ENCODE data around the gene MREG.
"Not testable (repeated sequence)": the region's sequence is repeated elsewhere in the genome, so short reads cannot be mapped to it uniquely, and the experiment has no call there.

MREG gene

DNA sequence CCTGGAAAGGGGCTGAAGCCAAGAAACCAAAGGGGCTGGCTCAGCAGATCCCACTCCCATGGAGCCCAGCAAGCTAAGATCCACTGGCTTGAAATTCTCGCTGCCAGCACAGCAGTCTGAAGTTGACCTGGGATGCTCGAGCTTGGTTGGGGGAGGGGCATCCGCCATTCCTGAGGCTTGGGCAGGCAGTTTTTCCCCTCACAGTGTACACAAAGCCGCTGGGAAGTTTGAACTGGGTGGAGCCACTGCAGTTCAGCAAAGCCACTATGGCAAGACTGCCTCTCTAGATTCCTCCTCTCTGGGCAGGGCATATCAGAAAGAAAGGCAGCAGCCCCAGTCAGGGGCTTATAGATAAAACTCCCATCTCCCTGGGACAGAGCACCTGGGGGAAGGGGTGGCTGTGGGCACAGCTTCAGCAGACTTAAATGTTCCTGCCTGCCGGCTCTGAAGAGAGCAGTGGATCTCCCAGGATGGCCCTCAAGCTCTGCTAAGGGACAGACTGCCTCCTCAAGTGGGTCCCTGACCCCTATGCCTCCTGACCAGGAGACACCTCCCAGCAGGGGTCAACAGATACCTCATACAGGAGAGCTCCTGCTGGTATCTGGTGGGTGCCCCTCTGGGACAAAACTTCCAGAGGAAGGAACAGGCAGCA is 24.7 kb downstream of the MREG start:
- not testable (repeated sequence) for H2BK120ac ChIP-seq (ENCODE audit: insufficient read depth, low read length, poor library complexity); H2BK12ac ChIP-seq (ENCODE audit: low read length); H3K79me1 ChIP-seq (ENCODE audit: low read length); H3K18ac ChIP-seq (ENCODE audit: low read length); DNase-seq; H3K14ac ChIP-seq (ENCODE audit: low read length); H3K4me3 ChIP-seq (ENCODE audit: low read depth, low read length); H4K8ac ChIP-seq (ENCODE audit: low read depth, low read length); H4K91ac ChIP-seq (ENCODE audit: low read depth, low read length); H3K79me2 ChIP-seq (ENCODE audit: control insufficient read depth, insufficient read depth, low read length, poor library complexity); H3K9ac ChIP-seq (ENCODE audit: low read length); H2BK5ac ChIP-seq (ENCODE audit: low read depth, low read length, poor library complexity); H3K27ac ChIP-seq (ENCODE audit: low read depth, low read length); H3K4ac ChIP-seq (ENCODE audit: low read depth, low read length); H3K4me2 ChIP-seq (ENCODE audit: low read length); H3K23ac ChIP-seq (ENCODE audit: low read length); H3K4me1 ChIP-seq (ENCODE audit: control insufficient read depth in 1 of 2, insufficient read depth in 2 of 2, low read length in 2 of 2); H3K36me3 ChIP-seq (ENCODE audit: control insufficient read depth in 1 of 2, insufficient read depth in 2 of 2, low read length in 2 of 2); H3K9me3 ChIP-seq (ENCODE audit: insufficient read depth, low read depth, low read length); H4K12ac ChIP-seq (ENCODE audit: low read depth, low read length); H2AFZ ChIP-seq (ENCODE audit: insufficient read depth, low read length, poor library complexity); H2AK5ac ChIP-seq (ENCODE audit: low read length); H3K27me3 ChIP-seq (ENCODE audit: insufficient read depth, low read length)
- WGBS (ENCODE audit: extremely low coverage, insufficient coverage, insufficient read length): no CpG with 5 or more reads among the region's 5 CpGs

DNA sequence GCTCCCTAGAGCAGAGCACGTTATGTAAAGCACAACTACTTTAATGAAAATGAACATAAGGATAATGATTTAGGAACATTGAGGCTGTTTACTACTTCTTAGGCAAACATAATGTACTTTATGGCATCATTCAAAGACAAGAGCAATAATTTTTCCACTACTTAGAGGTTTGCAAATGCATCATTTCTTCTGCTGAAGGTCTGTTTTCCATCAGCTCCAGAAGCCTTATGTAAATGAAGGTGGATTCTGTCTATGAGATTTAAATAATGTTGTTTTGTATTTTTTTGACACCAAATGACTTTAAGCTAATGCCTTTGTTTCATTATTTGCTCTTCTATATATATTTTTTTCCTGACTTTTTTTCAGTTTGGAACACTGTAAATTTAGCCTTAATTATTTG is 28.1 kb downstream of the MREG start:
- H2BK12ac ChIP-seq (ENCODE audit: low read length): no peak overlapping the region
- no peak for DNase-seq
- no peak overlapping the region for H2BK120ac ChIP-seq (ENCODE audit: insufficient read depth, low read length, poor library complexity)
- peaks cover 2% of the 10 kb centered on the region for H3K9me3 ChIP-seq (ENCODE audit: insufficient read depth, low read depth, low read length)
- H3K4me2 ChIP-seq (ENCODE audit: low read length): no peak overlapping the region
- no peak overlapping the region for H3K9ac ChIP-seq (ENCODE audit: low read length)
- no peak overlapping the region for H3K4me3 ChIP-seq (ENCODE audit: low read depth, low read length)
- H3K27me3 ChIP-seq (ENCODE audit: insufficient read depth, low read length): no peaks in the 10 kb centered on the region
- no peak overlapping the region for H4K91ac ChIP-seq (ENCODE audit: low read depth, low read length)
- H3K4me1 ChIP-seq (ENCODE audit: control insufficient read depth in 1 of 2, insufficient read depth in 2 of 2, low read length in 2 of 2): no peaks in the 10 kb centered on the region
- WGBS (ENCODE audit: extremely low coverage, insufficient coverage, insufficient read length): no CpG with 5 or more reads among the region's 1 CpG
- no peak overlapping the region for H2BK5ac ChIP-seq (ENCODE audit: low read depth, low read length, poor library complexity)
- H3K14ac ChIP-seq (ENCODE audit: low read length): no peak overlapping the region
- H2AK5ac ChIP-seq (ENCODE audit: low read length): no peak overlapping the region
- no peak overlapping the region for H3K4ac ChIP-seq (ENCODE audit: low read depth, low read length)
- H4K8ac ChIP-seq (ENCODE audit: low read depth, low read length): no peak overlapping the region
- H3K79me2 ChIP-seq (ENCODE audit: control insufficient read depth, insufficient read depth, low read length, poor library complexity): no peaks in the 10 kb centered on the region
- H2AFZ ChIP-seq (ENCODE audit: insufficient read depth, low read length, poor library complexity): no peak overlapping the region
- H3K36me3 ChIP-seq (ENCODE audit: control insufficient read depth in 1 of 2, insufficient read depth in 2 of 2, low read length in 2 of 2): peaks cover 3 to 4% of the 10 kb centered on the region in 2 experiments
- no peak overlapping the region for H3K23ac ChIP-seq (ENCODE audit: low read length)
- no peak overlapping the region for H3K18ac ChIP-seq (ENCODE audit: low read length)
- H3K79me1 ChIP-seq (ENCODE audit: low read length): no peaks in the 10 kb centered on the region
- H3K27ac ChIP-seq (ENCODE audit: low read depth, low read length): no peak overlapping the region
- no peak overlapping the region for H4K12ac ChIP-seq (ENCODE audit: low read depth, low read length)

- Histone ChIP-seq H2BK120ac (ENCODE audit: insufficient read depth, low read length, poor library complexity) (no peak overlapping the region), H3K79me2 (ENCODE audit: control insufficient read depth, insufficient read depth, low read length, poor library complexity) (no peaks in the 10 kb centered on the region), H3K23ac (ENCODE audit: low read length) (no peak overlapping the region), H2BK5ac (ENCODE audit: low read depth, low read length, poor library complexity) (no peak overlapping the region), H4K8ac (ENCODE audit: low read depth, low read length) (no peak overlapping the region), H4K12ac (ENCODE audit: low read depth, low read length) (no peak overlapping the region), H3K9me3 (ENCODE audit: insufficient read depth, low read depth, low read length) (peaks cover 2% of the 10 kb centered on the region), H3K36me3 (ENCODE audit: control insufficient read depth in 1 of 2, insufficient read depth in 2 of 2, low read length in 2 of 2) (peaks cover 3 to 4% of the 10 kb centered on the region in 2 experiments), H2AFZ (ENCODE audit: insufficient read depth, low read length, poor library complexity) (no peak overlapping the region), H3K14ac (ENCODE audit: low read length) (no peak overlapping the region), H3K79me1 (ENCODE audit: low read length) (no peaks in the 10 kb centered on the region), H3K27ac (ENCODE audit: low read depth, low read length) (no peak overlapping the region), H3K9ac (ENCODE audit: low read length) (no peak overlapping the region), H3K27me3 (ENCODE audit: insufficient read depth, low read length) (no peaks in the 10 kb centered on the region), H3K4me3 (ENCODE audit: low read depth, low read length) (no peak overlapping the region), H3K18ac (ENCODE audit: low read length) (no peak overlapping the region), H3K4ac (ENCODE audit: low read depth, low read length) (no peak overlapping the region), H2AK5ac (ENCODE audit: low read length) (no peak overlapping the region), H4K91ac (ENCODE audit: low read depth, low read length) (no peak overlapping the region), H3K4me2 (ENCODE audit: low read length) (no peak overlapping the region), H3K4me1 (ENCODE audit: control insufficient read depth in 1 of 2, insufficient read depth in 2 of 2, low read length in 2 of 2) (no peaks in the 10 kb centered on the region), H2BK12ac (ENCODE audit: low read length) (no peak overlapping the region)
- no peak for DNase-seq
- WGBS (ENCODE audit: extremely low coverage, insufficient coverage, insufficient read length): no CpG with 5 or more reads among the region's 2 CpGs
Observed at GRCh38 chr2:215984661-215985060, 28.7 kb downstream of the MREG start.

- Histone ChIP-seq H3K18ac (ENCODE audit: low read length) (no peak overlapping the region), H3K4me2 (ENCODE audit: low read length) (no peak overlapping the region), H2AK5ac (ENCODE audit: low read length) (no peak overlapping the region), H3K14ac (ENCODE audit: low read length) (no peak overlapping the region), H3K79me2 (ENCODE audit: control insufficient read depth, insufficient read depth, low read length, poor library complexity) (no peaks in the 10 kb centered on the region), H2BK5ac (ENCODE audit: low read depth, low read length, poor library complexity) (no peak overlapping the region), H4K8ac (ENCODE audit: low read depth, low read length) (no peak overlapping the region), H2AFZ (ENCODE audit: insufficient read depth, low read length, poor library complexity) (no peak overlapping the region), H3K79me1 (ENCODE audit: low read length) (no peaks in the 10 kb centered on the region), H2BK120ac (ENCODE audit: insufficient read depth, low read length, poor library complexity) (no peak overlapping the region), H3K23ac (ENCODE audit: low read length) (no peak overlapping the region), H4K91ac (ENCODE audit: low read depth, low read length) (no peak overlapping the region), H3K27me3 (ENCODE audit: insufficient read depth, low read length) (no peaks in the 10 kb centered on the region), H3K4me3 (ENCODE audit: low read depth, low read length) (no peak overlapping the region), H2BK12ac (ENCODE audit: low read length) (no peak overlapping the region), H3K4ac (ENCODE audit: low read depth, low read length) (no peak overlapping the region), H3K4me1 (ENCODE audit: control insufficient read depth in 1 of 2, insufficient read depth in 2 of 2, low read length in 2 of 2) (no peaks in the 10 kb centered on the region), H3K9me3 (ENCODE audit: insufficient read depth, low read depth, low read length) (peaks cover 2% of the 10 kb centered on the region), H4K12ac (ENCODE audit: low read depth, low read length) (no peak overlapping the region), H3K9ac (ENCODE audit: low read length) (no peak overlapping the region), H3K27ac (ENCODE audit: low read depth, low read length) (no peak overlapping the region), H3K36me3 (ENCODE audit: control insufficient read depth in 1 of 2, insufficient read depth in 2 of 2, low read length in 2 of 2) (peaks cover 3 to 4% of the 10 kb centered on the region in 2 experiments)
- WGBS (ENCODE audit: extremely low coverage, insufficient coverage, insufficient read length): no CpG with 5 or more reads among the region's 2 CpGs
- DNase-seq: no peak
Observed at GRCh38 chr2:215983581-215984351, 29.6 kb downstream of the MREG start.
